GM12892 (cell line): Measurements from ENCODE around the gene COG7.

Experiments
- POLR2A ChIP-seq: IDR thresholded peaks from 2 replicates; pipeline ENCODE4 v1.6.1; 2011; ENCODE audit warnings: low read depth, low read length, control low read depth
- POLR2AphosphoS5 ChIP-seq: IDR thresholded peaks from 2 replicates; pipeline ENCODE4 v1.6.1; 2011; ENCODE audit warnings: low read depth, low read length, control low read depth
- TAF1 ChIP-seq: IDR thresholded peaks from 2 replicates; pipeline ENCODE4 v1.6.1; 2011; ENCODE audit warnings: low read depth, mild to moderate bottlenecking, control low read depth, low read length, borderline replicate concordance

GRCh38 chr16:23435500-23435899 lies 17.5 kb downstream of the COG7 start:
- TF ChIP-seq POLR2AphosphoS5 (no peak), POLR2A (no peak), TAF1 (no peak)
